ENCODE results near the gene SNORC.

DNA sequence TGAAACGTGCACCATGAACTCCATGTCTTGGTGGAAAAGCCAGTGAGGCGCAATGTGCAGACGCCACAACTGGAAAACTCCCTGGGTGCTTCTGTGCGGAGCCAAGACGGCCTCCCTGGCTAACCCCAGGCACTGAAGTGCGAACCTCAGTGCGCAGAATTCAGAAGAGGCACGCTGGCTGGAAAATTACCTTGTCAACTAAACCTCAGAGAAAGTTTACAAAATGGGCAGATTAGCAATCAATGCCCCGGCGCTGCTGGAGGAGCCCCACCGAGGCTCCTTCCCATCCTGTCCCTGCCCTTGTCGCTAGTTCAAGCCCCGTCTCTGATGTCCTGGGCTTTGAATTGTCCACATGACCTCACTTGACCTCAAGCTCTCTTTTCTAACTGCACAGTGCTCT, 22.2 kb downstream of the SNORC start:
- TF ChIP-seq MYC (IDR thresholded peaks at IDR 0.05; ENCODE audit: low read depth, low read length), result no peak
- TF ChIP-seq MYC (CRISPR knock-in tag; IDR thresholded peaks at IDR 0.05; ENCODE audit: borderline replicate concordance, low read depth), result no peak
- TF ChIP-seq ZNF436 (CRISPR knock-in tag; IDR thresholded peaks at IDR 0.05), result no peak
- no peak for TF ChIP-seq ZNF766 (CRISPR knock-in tag; conservative IDR thresholded peaks at IDR 0.05)
- no peak for TF ChIP-seq NELFE (IDR thresholded peaks at IDR 0.05; ENCODE audit: insufficient read depth, insufficient read length)
- TF ChIP-seq HIVEP1 (CRISPR knock-in tag; IDR thresholded peaks at IDR 0.05), result no peak
- TF ChIP-seq EP300 (IDR thresholded peaks at IDR 0.05; ENCODE audit: low read length), result no peak
- TF ChIP-seq, protein P1, sequence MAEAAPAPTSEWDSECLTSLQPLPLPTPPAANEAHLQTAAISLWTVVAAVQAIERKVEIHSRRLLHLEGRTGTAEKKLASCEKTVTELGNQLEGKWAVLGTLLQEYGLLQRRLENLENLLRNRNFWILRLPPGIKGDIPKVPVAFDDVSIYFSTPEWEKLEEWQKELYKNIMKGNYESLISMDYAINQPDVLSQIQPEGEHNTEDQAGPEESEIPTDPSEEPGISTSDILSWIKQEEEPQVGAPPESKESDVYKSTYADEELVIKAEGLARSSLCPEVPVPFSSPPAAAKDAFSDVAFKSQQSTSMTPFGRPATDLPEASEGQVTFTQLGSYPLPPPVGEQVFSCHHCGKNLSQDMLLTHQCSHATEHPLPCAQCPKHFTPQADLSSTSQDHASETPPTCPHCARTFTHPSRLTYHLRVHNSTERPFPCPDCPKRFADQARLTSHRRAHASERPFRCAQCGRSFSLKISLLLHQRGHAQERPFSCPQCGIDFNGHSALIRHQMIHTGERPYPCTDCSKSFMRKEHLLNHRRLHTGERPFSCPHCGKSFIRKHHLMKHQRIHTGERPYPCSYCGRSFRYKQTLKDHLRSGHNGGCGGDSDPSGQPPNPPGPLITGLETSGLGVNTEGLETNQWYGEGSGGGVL (CRISPR knock-in tag; IDR thresholded peaks at IDR 0.05), result no peak
- no peak for TF ChIP-seq PHF20 (IDR thresholded peaks at IDR 0.05; ENCODE audit: partially characterized antibody)
